Panc1 (cell line): ENCODE data around the gene CD101.

Experiments used
- CTCF ChIP-seq: fragments of 450-650 bp; IDR thresholded peaks from 2 replicates; pipeline ENCODE4 v1.5.1; 2017; ENCODE audit warnings: mild to moderate bottlenecking
- POLR2AphosphoS5 ChIP-seq: IDR thresholded peaks from 2 replicates; pipeline ENCODE4 v1.6.1; 2012; ENCODE audit warnings: mild to moderate bottlenecking, low read depth, low read length, moderate library complexity
- REST ChIP-seq, 2 experiments: IDR thresholded peaks; 2 replicates each; pipeline ENCODE4 v1.6.1; 2011 to 2012; ENCODE audit warnings: low read depth in 2 of 2, control low read depth in 1 of 2, low read length in 1 of 2, mild to moderate bottlenecking in 1 of 2, moderate library complexity in 1 of 2; ENCODE audit not compliant: insufficient read depth in 1 of 2
- SIN3A ChIP-seq: IDR thresholded peaks from 2 replicates; pipeline ENCODE4 v1.6.1; 2012; ENCODE audit warnings: low read depth, mild to moderate bottlenecking, low read length, moderate library complexity, borderline replicate concordance; ENCODE audit not compliant: insufficient read depth
- TCF7L2 ChIP-seq: IDR thresholded peaks from 2 replicates; pipeline ENCODE4 v1.6.1; 2011; ENCODE audit warnings: mild to moderate bottlenecking, low read depth, low read length, inconsistent platforms

GRCh38 chr1:117013309-117013858, 11.8 kb downstream of the CD101 start:
- TF ChIP-seq CTCF: no peak
- TF ChIP-seq REST (IDR thresholded peaks at IDR 0.05; ENCODE audit: insufficient read depth in 1 of 2, low read depth in 2 of 2, low read length in 1 of 2): no peak
- TF ChIP-seq POLR2AphosphoS5: no peak
- no peak for TF ChIP-seq SIN3A
- TF ChIP-seq TCF7L2: no peak
